ENCODE results near the gene TSKU. TPM values are rescaled to one million over a fixed set of nuclear protein-coding genes. Genes with fewer than 3 reads are reported as not detected.

TSKU gene
- total and polyA plus RNA-seq, 2 experiments from 2014 or later: 11.7 to 31.1 TPM

DNA sequence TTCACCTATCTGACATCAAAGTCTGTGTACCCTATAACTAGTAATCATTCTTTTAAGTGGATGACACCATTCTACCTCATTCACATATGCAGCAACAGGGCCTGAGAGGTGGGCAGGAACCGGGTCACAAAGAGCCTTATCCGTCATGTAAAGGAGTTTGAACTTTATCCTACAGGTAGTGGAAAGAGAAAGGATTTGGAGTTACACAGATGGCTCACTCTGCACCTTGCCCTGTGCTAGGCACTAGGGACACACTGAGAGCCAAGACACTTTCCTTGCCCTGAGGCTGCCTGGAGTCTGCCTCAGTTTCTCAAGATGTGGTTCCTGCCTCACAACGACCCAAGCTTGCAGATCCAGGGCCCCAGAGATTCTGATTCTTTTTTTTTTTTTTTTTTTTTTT, 63.3 kb downstream of the TSKU start (continued):
- TF ChIP-seq ZNF462 (CRISPR knock-in tag; IDR thresholded peaks at IDR 0.05) (no peak), EZH2phosphoT487 (IDR thresholded peaks at IDR 0.05; ENCODE audit: unreplicated experiment) (no peak), POLR2AphosphoS5 (IDR thresholded peaks at IDR 0.05; ENCODE audit: low read depth) (no peak), JUNB (IDR thresholded peaks at IDR 0.05; ENCODE audit: unreplicated experiment) (no peak), EZH2 (IDR thresholded peaks at IDR 0.05; ENCODE audit: low read depth, unreplicated experiment) (no peak), CREB1 (CRISPR knock-in tag; IDR thresholded peaks at IDR 0.05; ENCODE audit: low read depth) (no peak), REST (IDR thresholded peaks at IDR 0.05; ENCODE audit: unreplicated experiment) (no peak), ZNF331 (CRISPR knock-in tag; IDR thresholded peaks at IDR 0.05; ENCODE audit: low read depth) (no peak), ZNF114 (CRISPR knock-in tag; IDR thresholded peaks at IDR 0.05) (no peak), STAT1 (IDR thresholded peaks at IDR 0.05; ENCODE audit: unreplicated experiment) (no peak), NANOG (IDR thresholded peaks at IDR 0.05; ENCODE audit: borderline replicate concordance) (no peak), ETS1 (IDR thresholded peaks at IDR 0.05) (no peak)

Other genes starting within 250 kb of the TSKU start
- gene LRRC32, start 112.6 kb upstream of the TSKU start, total RNA-seq (2014; rRNA removed; shearing (Covaris generic)): 0.42 and 0.89 TPM in 2 replicates
- gene LRRC32, start 112.6 kb upstream of the TSKU start, polyA plus RNA-seq (2016; fragmentation: Nextera tagmentation; extraction: Ambion mirVana): 0.52 and 0.58 TPM in 2 replicates
- 25.2 and 26.5 TPM in 2 replicates for gene ACER3, start 77.6 kb downstream of the TSKU start, total RNA-seq (2014; rRNA removed; shearing (Covaris generic))
- 5.2 and 6.2 TPM in 2 replicates for gene ACER3, start 77.6 kb downstream of the TSKU start, polyA plus RNA-seq (2016; fragmentation: Nextera tagmentation; extraction: Ambion mirVana)

Measured in GM23338 (cell line).